UCSD-AML1 (cell line): ENCODE measurements around the gene ACSS3.

ENCODE experiments used
- DNase-seq: peaks from one replicate; lab custom pipeline; 2025; ENCODE audit not compliant: unreplicated experiment; lab: John Stamatoyannopoulos, UW

ACSS3 gene

GRCh38 chr12:81221681-81222080 lies 143.8 kb downstream of the ACSS3 start:
- no peak for DNase-seq

GRCh38 chr12:81222846-81223592 lies 145.1 kb downstream of the ACSS3 start:
- peak; percentile 1 for DNase-seq

- DNase-seq: no peak
These were observed 146.7 kb downstream of the ACSS3 start for GRCh38 chr12:81224626-81225025.

GRCh38 chr12:81229759-81230158 lies 151.9 kb downstream of the ACSS3 start:
- no peak for DNase-seq

- DNase-seq: no peak
These were observed 153.9 kb downstream of the ACSS3 start for GRCh38 chr12:81231574-81232368.

- no peak for DNase-seq
These were observed 167.6 kb downstream of the ACSS3 start for GRCh38 chr12:81245458-81245857.

- DNase-seq: no peak
These were observed 168.2 kb downstream of the ACSS3 start for GRCh38 chr12:81245907-81246570.

- DNase-seq: no peak
These were observed 172.1 kb downstream of the ACSS3 start for GRCh38 chr12:81249976-81250375.

- DNase-seq: no peak
These were observed 174.3 kb downstream of the ACSS3 start for GRCh38 chr12:81252228-81252627.

- DNase-seq: no peak
These were observed 175.5 kb downstream of the ACSS3 start for GRCh38 chr12:81253360-81253759.

- no peak for DNase-seq
These were observed 177.6 kb downstream of the ACSS3 start for GRCh38 chr12:81255456-81255855.

GRCh38 chr12:81255947-81256346 lies 178.1 kb downstream of the ACSS3 start:
- DNase-seq: no peak

GRCh38 chr12:81257947-81258551 lies 180.2 kb downstream of the ACSS3 start:
- no peak for DNase-seq

GRCh38 chr12:81259360-81259759 lies 181.5 kb downstream of the ACSS3 start:
- DNase-seq: no peak

- no peak for DNase-seq
These were observed 183.8 kb downstream of the ACSS3 start for GRCh38 chr12:81261508-81262207.

- DNase-seq: no peak
These were observed 185.2 kb downstream of the ACSS3 start for GRCh38 chr12:81263072-81263471.

- DNase-seq: no peak
These were observed 192.5 kb downstream of the ACSS3 start for GRCh38 chr12:81270385-81270784.

GRCh38 chr12:81274637-81275529 lies 197.0 kb downstream of the ACSS3 start:
- no peak for DNase-seq

- DNase-seq: no peak
These were observed 206.3 kb downstream of the ACSS3 start for GRCh38 chr12:81284137-81284536.

- DNase-seq: no peak
These were observed 210.8 kb downstream of the ACSS3 start for GRCh38 chr12:81288651-81289050.
